HT1080 (cell line): Measurements from ENCODE around the gene MLLT10. TPM values are rescaled to one million over a fixed set of nuclear protein-coding genes. Genes with fewer than 3 reads are reported as not detected.

Source experiments
- DNase-seq: peaks from one replicate; pipeline ENCODE4 v3.0.0-alpha.2; 2015; ENCODE audit warnings: low read depth
- total RNA-seq: library from RNA; depleted of rRNA; stranded (reverse); fragments of >200 nt; shearing (Covaris generic); gene quantifications from 2 replicates; pipeline ENCODE4 v1.2.3, GENCODE V29; 2014

MLLT10 gene
- total RNA-seq, 1 experiment from 2014 or later: 35.7 TPM

GRCh38 chr10:21732067-21732772 is 198.2 kb downstream of the MLLT10 start:
- DNase-seq: peak; percentile 45

- no peak for DNase-seq
Observed at GRCh38 chr10:21733710-21734109, 199.7 kb downstream of the MLLT10 start.

GRCh38 chr10:21737106-21737505 is 203.1 kb downstream of the MLLT10 start:
- no peak for DNase-seq

- no peak for DNase-seq
Observed at GRCh38 chr10:21740989-21741388, 207.0 kb downstream of the MLLT10 start.

- DNase-seq: no peak
Observed at GRCh38 chr10:21742740-21743412, 208.8 kb downstream of the MLLT10 start.

GRCh38 chr10:21744223-21744622 is 210.2 kb downstream of the MLLT10 start:
- DNase-seq: no peak

- DNase-seq: no peak
Observed at GRCh38 chr10:21746118-21746517, 212.1 kb downstream of the MLLT10 start.

GRCh38 chr10:21747809-21748208 is 213.8 kb downstream of the MLLT10 start:
- no peak for DNase-seq

- no peak for DNase-seq
Observed at GRCh38 chr10:21749788-21750187, 215.8 kb downstream of the MLLT10 start.

GRCh38 chr10:21750424-21750823 is 216.4 kb downstream of the MLLT10 start:
- no peak for DNase-seq

- no peak for DNase-seq
Observed at GRCh38 chr10:21751341-21752310, 217.6 kb downstream of the MLLT10 start.

- no peak for DNase-seq
Observed at GRCh38 chr10:21753497-21754270, 219.7 kb downstream of the MLLT10 start.

GRCh38 chr10:21754410-21755011 is 220.5 kb downstream of the MLLT10 start:
- DNase-seq: no peak

GRCh38 chr10:21756707-21757106 is 222.7 kb downstream of the MLLT10 start:
- DNase-seq: no peak

- DNase-seq: no peak
Observed at GRCh38 chr10:21757185-21757901, 223.3 kb downstream of the MLLT10 start.

GRCh38 chr10:21758239-21758638 is 224.2 kb downstream of the MLLT10 start:
- DNase-seq: no peak

- DNase-seq: no peak
Observed at GRCh38 chr10:21758696-21759095, 224.7 kb downstream of the MLLT10 start.

GRCh38 chr10:21759232-21759631 is 225.2 kb downstream of the MLLT10 start:
- no peak for DNase-seq

- DNase-seq: no peak
Observed at GRCh38 chr10:21760332-21760731, 226.3 kb downstream of the MLLT10 start.
